K562 (cell line): Measurements from ENCODE around the gene TMEM273. TPM values are rescaled to one million over a fixed set of nuclear protein-coding genes. Genes with fewer than 3 reads are reported as not detected.

Source experiments
- BDP1 ChIP-seq: IDR thresholded peaks from 3 replicates; pipeline ENCODE4 v1.6.1; 2011; ENCODE audit not compliant: insufficient read length, insufficient read depth
- MIER1 ChIP-seq: fragments of 450-650 bp; IDR thresholded peaks from 2 replicates; pipeline ENCODE4 v1.6.1; 2016; ENCODE audit warnings: antibody characterized with exemption, mild to moderate bottlenecking, low read depth
- NUFIP1 ChIP-seq: fragments of 450-650 bp; IDR thresholded peaks from 2 replicates; pipeline ENCODE4 v1.6.1; 2018; ENCODE audit not compliant: partially characterized antibody
- ZNF134 ChIP-seq: fragments of 250-450 bp; sonication (Bioruptor Pico); conservative IDR thresholded peaks from 2 replicates; pipeline ENCODE4 v1.4.0; 2020
- ZNF263 ChIP-seq: sonication (generic); formaldehyde crosslinking; IDR thresholded peaks from 2 replicates; pipeline ENCODE4 v1.8.0; 2022; ENCODE audit warnings: mild to moderate bottlenecking, missing genetic modification reagents, borderline replicate concordance
- ZNF436 ChIP-seq: fragments of 250-450, 450-650 bp; sonication (Bioruptor Pico); formaldehyde crosslinking; IDR thresholded peaks from 2 replicates; pipeline ENCODE4 v1.7.0; 2020; ENCODE audit warnings: mild to moderate bottlenecking
- polyA plus RNA-seq, 8 experiments: library from polyadenylated mRNA; depleted of rRNA in 4 of 8; stranded (reverse) in 5 of 8; unstranded in 3 of 8; fragments of >200 nt; fragmentation: Nextera tagmentation in 2 of 8; fragmentation: Illumina TruSeq in 1 of 8; extraction: Ambion mirVana in 2 of 8; extraction: Trizol in 1 of 8; gene quantifications; 2 replicates each; pipeline versions ENCODE4 v1.2.1 to v1.2.3, GENCODE V29; 2011 to 2014; ENCODE audit warnings: inconsistent platforms in 1 of 8, missing spikeins in 1 of 8
- total RNA-seq, 7 experiments: library from RNA; depleted of rRNA in 6 of 7; stranded (reverse); fragments of >200 nt in 6 of 7; fragmentation: Illumina TruSeq in 2 of 7; extraction: Trizol in 2 of 7; gene quantifications; 2 replicates each; pipeline versions ENCODE4 v1.2.1 to v1.2.3, GENCODE V29; 2011 to 2021; ENCODE audit warnings: low replicate concordance in 1 of 7
- TF ChIP-seq, protein P1 (sequence below): sonication (generic); formaldehyde crosslinking; IDR thresholded peaks from 2 replicates; pipeline ENCODE4 v1.8.1; 2022; ENCODE audit warnings: missing genetic modification reagents
- TF ChIP-seq, protein P2 (sequence below): fragments of 450-650 bp; formaldehyde crosslinking; conservative IDR thresholded peaks from 2 replicates; pipeline ENCODE4 v1.4.0; 2022; ENCODE audit warnings: mild to moderate bottlenecking, missing genetic modification characterization
- TF ChIP-seq, protein P3 (sequence below), 2 experiments: IDR thresholded peaks in 1 of 2; conservative IDR thresholded peaks in 1 of 2; 2 replicates each; pipeline ENCODE4 v1.6.1; 2016; ENCODE audit warnings: low read depth in 2 of 2, mild to moderate bottlenecking in 1 of 2, missing compliant biosample characterization in 1 of 2, missing genetic modification characterization in 1 of 2, moderate library complexity in 1 of 2
- TF ChIP-seq, protein P4 (sequence below), 2 experiments: fragments of 450-650 bp; IDR thresholded peaks; 2 replicates each; pipeline ENCODE4 v1.6.1; 2018; ENCODE audit warnings: mild to moderate bottlenecking in 2 of 2, low read depth in 1 of 2; ENCODE audit not compliant: partially characterized antibody in 2 of 2

Gene TMEM273
- total and polyA plus RNA-seq, 9 of the 15 experiments (the other 6 are each of a cell fraction or from before 2014, with no cell fraction given), result 39.2 to 131 (median 95.6) TPM

DNA sequence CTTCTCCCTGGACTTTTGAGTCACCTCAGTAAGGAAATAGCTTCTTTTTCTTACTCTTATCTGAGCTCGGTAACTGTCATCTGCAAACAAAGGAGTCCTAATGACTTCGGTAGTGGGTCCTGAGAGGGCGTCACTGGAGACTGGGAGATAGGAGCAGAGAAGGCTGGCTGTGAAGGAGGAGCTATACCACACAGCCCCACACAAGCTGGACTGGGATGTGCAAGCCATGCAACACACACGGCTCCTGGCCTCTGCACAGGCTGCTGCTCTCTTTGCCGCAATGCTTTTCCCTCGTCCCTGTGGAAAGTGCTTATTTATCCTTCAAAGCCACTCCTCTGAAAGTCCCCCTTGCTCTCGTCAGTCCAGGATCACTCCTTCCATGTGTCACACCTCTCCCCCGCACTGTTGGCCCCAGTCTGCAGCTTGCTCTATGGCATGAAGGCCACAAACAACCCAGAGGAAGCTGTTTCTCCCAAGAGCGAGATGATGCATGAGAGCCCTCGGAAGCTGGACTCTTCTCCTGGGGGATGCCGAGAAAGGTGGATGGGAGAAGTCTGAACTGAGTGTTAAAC lies 14.9 kb downstream of the TMEM273 start (continued):
- TF ChIP-seq ZNF436, result no peak
- TF ChIP-seq, protein P1, sequence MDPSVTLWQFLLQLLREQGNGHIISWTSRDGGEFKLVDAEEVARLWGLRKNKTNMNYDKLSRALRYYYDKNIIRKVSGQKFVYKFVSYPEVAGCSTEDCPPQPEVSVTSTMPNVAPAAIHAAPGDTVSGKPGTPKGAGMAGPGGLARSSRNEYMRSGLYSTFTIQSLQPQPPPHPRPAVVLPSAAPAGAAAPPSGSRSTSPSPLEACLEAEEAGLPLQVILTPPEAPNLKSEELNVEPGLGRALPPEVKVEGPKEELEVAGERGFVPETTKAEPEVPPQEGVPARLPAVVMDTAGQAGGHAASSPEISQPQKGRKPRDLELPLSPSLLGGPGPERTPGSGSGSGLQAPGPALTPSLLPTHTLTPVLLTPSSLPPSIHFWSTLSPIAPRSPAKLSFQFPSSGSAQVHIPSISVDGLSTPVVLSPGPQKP, result no peak
- TF ChIP-seq, protein P2, sequence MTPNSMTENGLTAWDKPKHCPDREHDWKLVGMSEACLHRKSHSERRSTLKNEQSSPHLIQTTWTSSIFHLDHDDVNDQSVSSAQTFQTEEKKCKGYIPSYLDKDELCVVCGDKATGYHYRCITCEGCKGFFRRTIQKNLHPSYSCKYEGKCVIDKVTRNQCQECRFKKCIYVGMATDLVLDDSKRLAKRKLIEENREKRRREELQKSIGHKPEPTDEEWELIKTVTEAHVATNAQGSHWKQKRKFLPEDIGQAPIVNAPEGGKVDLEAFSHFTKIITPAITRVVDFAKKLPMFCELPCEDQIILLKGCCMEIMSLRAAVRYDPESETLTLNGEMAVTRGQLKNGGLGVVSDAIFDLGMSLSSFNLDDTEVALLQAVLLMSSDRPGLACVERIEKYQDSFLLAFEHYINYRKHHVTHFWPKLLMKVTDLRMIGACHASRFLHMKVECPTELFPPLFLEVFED, result no peak
- TF ChIP-seq ZNF134, result no peak
- TF ChIP-seq, protein P3, sequence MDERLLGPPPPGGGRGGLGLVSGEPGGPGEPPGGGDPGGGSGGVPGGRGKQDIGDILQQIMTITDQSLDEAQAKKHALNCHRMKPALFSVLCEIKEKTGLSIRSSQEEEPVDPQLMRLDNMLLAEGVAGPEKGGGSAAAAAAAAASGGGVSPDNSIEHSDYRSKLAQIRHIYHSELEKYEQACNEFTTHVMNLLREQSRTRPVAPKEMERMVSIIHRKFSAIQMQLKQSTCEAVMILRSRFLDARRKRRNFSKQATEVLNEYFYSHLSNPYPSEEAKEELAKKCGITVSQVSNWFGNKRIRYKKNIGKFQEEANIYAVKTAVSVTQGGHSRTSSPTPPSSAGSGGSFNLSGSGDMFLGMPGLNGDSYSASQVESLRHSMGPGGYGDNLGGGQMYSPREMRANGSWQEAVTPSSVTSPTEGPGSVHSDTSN (CRISPR knock-in tag; IDR thresholded peaks at IDR 0.05; ENCODE audit: low read depth), result no peak
- TF ChIP-seq, protein P3 (tag; conservative IDR thresholded peaks at IDR 0.05; ENCODE audit: low read depth), result no peak
- no peak for TF ChIP-seq ZNF263 (CRISPR knock-in tag)
- TF ChIP-seq BDP1, result no peak
- no peak for TF ChIP-seq NUFIP1
- TF ChIP-seq MIER1, result 0 out of 2 replicates have a peak, but pooled peaks have one; percentile 29
- TF ChIP-seq, protein P4, sequence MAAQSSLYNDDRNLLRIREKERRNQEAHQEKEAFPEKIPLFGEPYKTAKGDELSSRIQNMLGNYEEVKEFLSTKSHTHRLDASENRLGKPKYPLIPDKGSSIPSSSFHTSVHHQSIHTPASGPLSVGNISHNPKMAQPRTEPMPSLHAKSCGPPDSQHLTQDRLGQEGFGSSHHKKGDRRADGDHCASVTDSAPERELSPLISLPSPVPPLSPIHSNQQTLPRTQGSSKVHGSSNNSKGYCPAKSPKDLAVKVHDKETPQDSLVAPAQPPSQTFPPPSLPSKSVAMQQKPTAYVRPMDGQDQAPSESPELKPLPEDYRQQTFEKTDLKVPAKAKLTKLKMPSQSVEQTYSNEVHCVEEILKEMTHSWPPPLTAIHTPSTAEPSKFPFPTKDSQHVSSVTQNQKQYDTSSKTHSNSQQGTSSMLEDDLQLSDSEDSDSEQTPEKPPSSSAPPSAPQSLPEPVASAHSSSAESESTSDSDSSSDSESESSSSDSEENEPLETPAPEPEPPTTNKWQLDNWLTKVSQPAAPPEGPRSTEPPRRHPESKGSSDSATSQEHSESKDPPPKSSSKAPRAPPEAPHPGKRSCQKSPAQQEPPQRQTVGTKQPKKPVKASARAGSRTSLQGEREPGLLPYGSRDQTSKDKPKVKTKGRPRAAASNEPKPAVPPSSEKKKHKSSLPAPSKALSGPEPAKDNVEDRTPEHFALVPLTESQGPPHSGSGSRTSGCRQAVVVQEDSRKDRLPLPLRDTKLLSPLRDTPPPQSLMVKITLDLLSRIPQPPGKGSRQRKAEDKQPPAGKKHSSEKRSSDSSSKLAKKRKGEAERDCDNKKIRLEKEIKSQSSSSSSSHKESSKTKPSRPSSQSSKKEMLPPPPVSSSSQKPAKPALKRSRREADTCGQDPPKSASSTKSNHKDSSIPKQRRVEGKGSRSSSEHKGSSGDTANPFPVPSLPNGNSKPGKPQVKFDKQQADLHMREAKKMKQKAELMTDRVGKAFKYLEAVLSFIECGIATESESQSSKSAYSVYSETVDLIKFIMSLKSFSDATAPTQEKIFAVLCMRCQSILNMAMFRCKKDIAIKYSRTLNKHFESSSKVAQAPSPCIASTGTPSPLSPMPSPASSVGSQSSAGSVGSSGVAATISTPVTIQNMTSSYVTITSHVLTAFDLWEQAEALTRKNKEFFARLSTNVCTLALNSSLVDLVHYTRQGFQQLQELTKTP (IDR thresholded peaks at IDR 0.05; ENCODE audit: low read depth in 1 of 2, partially characterized antibody in 2 of 2), result peak in 1 of 2 experiments; percentile 73
